Left lung (tissue), 10 donors: Measurements from ENCODE around the gene ABHD2. TPM values are rescaled to one million over a fixed set of nuclear protein-coding genes. Genes with fewer than 3 reads are reported as not detected.

Experiments
- ATAC-seq: fragments of 200-7000 bp; cut with Tn5 transposase; one replicate; pipeline ENCODE4 v1.9.1; 2020; ENCODE audit warnings: moderate library complexity
- DNase-seq, 4 donors: peaks; one replicate each; pipeline ENCODE4 v3.0.0-alpha.2; 2013 to 2020
- H3K27ac ChIP-seq, 2 donors: fragments of 200-600 bp; sonication (generic) in 1 of 2; one replicate each; pipeline versions ENCODE4 v1.5.0 to v1.8.0; 2020 to 2021
- H3K27me3 ChIP-seq, 2 donors: fragments of 200-600 bp; sonication (generic) in 1 of 2; one replicate each; pipeline versions ENCODE4 v1.5.0 to v1.8.0; 2020 to 2021
- H3K36me3 ChIP-seq, 2 donors: fragments of 200-600 bp; sonication (generic) in 1 of 2; one replicate each; pipeline versions ENCODE4 v1.5.0 to v1.8.0; 2020 to 2021
- H3K4me1 ChIP-seq, 2 donors: fragments of 200-600 bp; one replicate each; pipeline ENCODE4 v1.8.0; 2021
- H3K4me3 ChIP-seq, 2 donors: fragments of 200-600 bp; sonication (generic) in 1 of 2; one replicate each; pipeline versions ENCODE4 v1.5.0 to v1.8.0; 2020 to 2021; ENCODE audit warnings: mild to moderate bottlenecking in 1 of 2
- H3K9me3 ChIP-seq, 2 donors: fragments of 200-600 bp; sonication (generic) in 1 of 2; one replicate each; pipeline versions ENCODE4 v1.5.0 to v1.8.0; 2020 to 2021
- intact Hi-C, 2 donors: fragments of 100-400 bp; cut with DNase I; formaldehyde crosslinking; loops; one replicate each; pipeline versions ENCODE4 v1.11.2 to v1.14.2; 2022
- polyA plus RNA-seq, 6 donors: library from polyadenylated mRNA; unstranded; fragments of 120-200 nt; gene quantifications; one replicate each; pipeline ENCODE4 v1.2.1, GENCODE V29; 2013; ENCODE audit not compliant: insufficient read length in 6 of 6
- total RNA-seq, 2 donors: library from RNA; stranded (reverse); fragmentation: NEBNext Ultra II Directional; extraction: Animal tissue kit (Norgen Biotek cat#: 25700); gene quantifications; one replicate each; pipeline ENCODE4 v1.2.1, GENCODE V29; 2021
- TF ChIP-seq, protein P1 (sequence below), 2 donors: fragments of 200-600 bp; sonication (generic) in 1 of 2; IDR thresholded peaks; one replicate each; pipeline versions ENCODE4 v1.5.0 to v1.8.0; 2021; ENCODE audit warnings: antibody characterized with exemption in 2 of 2
- donor health status: DM: no; HTN: yes; CAD: no.
- donor health status: DM: no; HTN: no; CAD: no.

ABHD2 gene
- total and polyA plus RNA-seq, 8 donors = 35.4 to 231 (median 46.9) TPM

DNA sequence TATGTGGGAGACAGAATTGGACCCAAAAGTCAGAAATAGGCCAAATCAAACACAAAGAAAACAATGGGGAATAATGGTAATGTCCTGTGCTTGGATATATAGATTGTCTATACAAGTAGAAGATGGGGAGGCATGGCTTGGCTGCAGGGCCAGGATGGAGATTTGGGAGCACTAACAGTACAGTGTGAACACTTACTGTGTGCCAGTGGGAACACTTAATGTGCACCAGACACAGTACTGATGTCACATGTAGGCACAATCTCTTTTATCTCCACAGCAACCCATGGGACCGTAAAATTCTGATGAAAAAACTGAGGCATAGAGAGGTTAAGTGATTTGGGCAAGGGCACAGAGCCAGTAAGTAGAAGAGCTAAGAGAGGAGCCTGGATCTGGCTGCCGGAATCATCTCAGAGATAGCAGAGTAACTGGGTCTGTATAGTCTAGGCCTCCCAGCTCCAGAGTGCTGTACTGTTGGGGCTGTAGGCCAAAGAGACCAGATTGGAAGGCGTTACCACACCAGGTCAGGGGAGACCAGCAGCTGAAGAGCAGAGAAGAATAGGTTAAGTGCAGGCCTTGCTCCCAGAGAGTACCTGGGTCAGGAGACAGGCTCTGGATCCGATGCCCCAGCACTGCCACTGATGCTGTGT is 69.8 kb downstream of the ABHD2 start:
- no peak for ATAC-seq
- H3K27ac ChIP-seq = no peak overlapping the region
- no peaks in the 10 kb centered on the region for H3K9me3 ChIP-seq
- intact Hi-C loops = no loop called here
- H3K4me1 ChIP-seq = no peaks in the 10 kb centered on the region
- TF ChIP-seq, protein P1, sequence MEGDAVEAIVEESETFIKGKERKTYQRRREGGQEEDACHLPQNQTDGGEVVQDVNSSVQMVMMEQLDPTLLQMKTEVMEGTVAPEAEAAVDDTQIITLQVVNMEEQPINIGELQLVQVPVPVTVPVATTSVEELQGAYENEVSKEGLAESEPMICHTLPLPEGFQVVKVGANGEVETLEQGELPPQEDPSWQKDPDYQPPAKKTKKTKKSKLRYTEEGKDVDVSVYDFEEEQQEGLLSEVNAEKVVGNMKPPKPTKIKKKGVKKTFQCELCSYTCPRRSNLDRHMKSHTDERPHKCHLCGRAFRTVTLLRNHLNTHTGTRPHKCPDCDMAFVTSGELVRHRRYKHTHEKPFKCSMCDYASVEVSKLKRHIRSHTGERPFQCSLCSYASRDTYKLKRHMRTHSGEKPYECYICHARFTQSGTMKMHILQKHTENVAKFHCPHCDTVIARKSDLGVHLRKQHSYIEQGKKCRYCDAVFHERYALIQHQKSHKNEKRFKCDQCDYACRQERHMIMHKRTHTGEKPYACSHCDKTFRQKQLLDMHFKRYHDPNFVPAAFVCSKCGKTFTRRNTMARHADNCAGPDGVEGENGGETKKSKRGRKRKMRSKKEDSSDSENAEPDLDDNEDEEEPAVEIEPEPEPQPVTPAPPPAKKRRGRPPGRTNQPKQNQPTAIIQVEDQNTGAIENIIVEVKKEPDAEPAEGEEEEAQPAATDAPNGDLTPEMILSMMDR (IDR thresholded peaks at IDR 0.05) = no peak
- H3K4me3 ChIP-seq = no peak overlapping the region
- peaks cover 0 to 72% of the 10 kb centered on the region in 2 donors for H3K36me3 ChIP-seq
- no peaks in the 10 kb centered on the region for H3K27me3 ChIP-seq
- DNase-seq = no peak

DNA sequence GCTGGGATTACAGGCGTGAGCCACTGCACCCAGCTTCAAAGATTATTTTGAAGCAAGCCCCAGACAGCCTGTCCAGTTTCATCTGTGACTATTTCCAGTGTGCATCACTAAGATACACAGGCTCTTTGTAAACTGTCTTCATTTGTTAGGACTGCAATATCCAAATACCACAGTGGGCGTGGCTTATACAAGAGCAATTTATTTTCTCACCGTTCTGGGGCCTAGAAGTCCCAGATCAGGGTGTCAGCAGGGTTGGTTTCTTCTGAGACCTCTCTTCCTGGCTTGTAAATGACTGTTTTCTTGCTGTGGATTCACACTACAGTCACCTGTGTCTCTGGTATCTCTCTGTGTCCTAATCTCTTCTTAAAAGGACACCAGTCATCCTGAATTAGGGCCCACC is 73.4 kb downstream of the ABHD2 start:
- Histone ChIP-seq H3K27ac (no peak overlapping the region), H3K9me3 (no peaks in the 10 kb centered on the region), H3K4me3 (no peak overlapping the region), H3K4me1 (peaks cover 4 to 20% of the 10 kb centered on the region in 2 donors), H3K36me3 (peaks cover 0 to 46% of the 10 kb centered on the region in 2 donors), H3K27me3 (no peaks in the 10 kb centered on the region)
- DNase-seq = no peak
- TF ChIP-seq, protein P1 (IDR thresholded peaks at IDR 0.05) = no peak
- no peak for ATAC-seq
- intact Hi-C loops = no loop called here

DNA sequence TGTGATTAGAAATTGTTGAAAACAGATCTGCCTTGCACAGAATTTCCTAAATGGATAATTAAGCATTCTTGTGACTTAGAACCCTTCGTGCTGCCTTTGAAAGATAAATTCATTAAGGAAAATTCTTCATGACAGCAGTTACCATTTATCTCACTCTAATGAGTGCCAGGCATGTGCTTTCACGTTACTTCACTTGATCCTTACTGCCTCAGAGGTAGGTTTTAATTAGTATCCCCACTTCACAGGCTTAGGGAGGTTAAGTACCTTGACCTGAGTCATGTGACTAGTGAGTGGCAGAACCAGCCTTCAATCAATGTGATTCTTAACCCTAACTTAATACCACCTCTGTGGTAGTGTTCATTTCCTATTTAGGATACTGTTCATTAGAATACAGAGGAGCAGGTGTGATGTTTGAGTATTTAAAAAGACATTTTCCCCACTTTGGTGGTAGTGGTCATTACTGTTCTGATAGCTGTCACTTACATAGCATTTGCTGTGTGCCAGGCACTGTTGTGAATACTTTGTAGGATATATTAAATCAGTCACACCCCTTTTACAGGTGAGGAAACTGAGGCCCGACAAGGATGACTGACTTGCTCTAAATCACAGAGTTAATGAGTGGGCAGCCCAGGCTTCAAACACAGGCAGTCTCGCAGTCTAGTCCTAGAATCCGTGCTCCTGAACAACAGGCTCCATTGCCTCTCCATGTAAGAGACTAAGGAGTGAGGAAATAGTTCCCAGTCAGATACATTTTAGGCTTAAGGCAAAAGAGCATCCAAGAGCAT is 75.2 kb downstream of the ABHD2 start:
- H3K27me3 ChIP-seq = no peaks in the 10 kb centered on the region
- H3K4me3 ChIP-seq = no peak overlapping the region
- DNase-seq = no peak
- H3K36me3 ChIP-seq = peaks cover 0 to 29% of the 10 kb centered on the region in 2 donors
- intact Hi-C loops = no loop called here
- ATAC-seq = no peak
- peaks cover 8 to 38% of the 10 kb centered on the region in 2 donors for H3K4me1 ChIP-seq
- no peaks in the 10 kb centered on the region for H3K9me3 ChIP-seq
- TF ChIP-seq, protein P1 (IDR thresholded peaks at IDR 0.05) = no peak
- no peak overlapping the region for H3K27ac ChIP-seq

DNA sequence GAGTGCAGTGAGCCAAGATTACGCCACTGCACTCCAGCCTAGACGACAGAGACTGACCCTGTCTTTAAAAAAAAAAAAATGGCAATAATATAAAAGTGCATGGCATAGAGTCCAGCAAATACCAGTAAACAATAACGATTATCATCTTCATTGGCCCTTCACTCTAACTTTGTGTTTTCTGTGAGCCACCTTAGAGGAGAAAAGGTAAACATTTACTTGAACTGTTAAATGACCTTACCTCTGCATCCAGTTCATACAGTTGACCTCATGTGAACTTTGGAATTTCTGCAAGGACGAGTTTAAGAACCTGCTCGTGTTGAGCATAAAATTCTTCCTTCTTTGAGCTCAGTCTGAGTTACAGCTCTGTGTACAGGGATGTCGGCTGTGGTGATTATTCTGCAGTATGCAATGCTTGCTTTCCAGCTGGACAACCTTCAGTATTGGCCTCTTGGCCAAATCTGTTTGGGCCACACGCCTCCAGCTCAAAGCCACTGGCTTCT is 76.5 kb downstream of the ABHD2 start:
- no peak overlapping the region for H3K4me3 ChIP-seq
- H3K4me1 ChIP-seq = peaks cover 8 to 41% of the 10 kb centered on the region in 2 donors
- DNase-seq = no peak
- no peaks in the 10 kb centered on the region for H3K9me3 ChIP-seq
- H3K27me3 ChIP-seq = no peaks in the 10 kb centered on the region
- H3K27ac ChIP-seq = no peak overlapping the region
- intact Hi-C loops = no loop called here
- H3K36me3 ChIP-seq = peaks cover 0 to 19% of the 10 kb centered on the region in 2 donors
- peak; percentile 48 for ATAC-seq
- TF ChIP-seq, protein P1 (IDR thresholded peaks at IDR 0.05) = no peak

DNA sequence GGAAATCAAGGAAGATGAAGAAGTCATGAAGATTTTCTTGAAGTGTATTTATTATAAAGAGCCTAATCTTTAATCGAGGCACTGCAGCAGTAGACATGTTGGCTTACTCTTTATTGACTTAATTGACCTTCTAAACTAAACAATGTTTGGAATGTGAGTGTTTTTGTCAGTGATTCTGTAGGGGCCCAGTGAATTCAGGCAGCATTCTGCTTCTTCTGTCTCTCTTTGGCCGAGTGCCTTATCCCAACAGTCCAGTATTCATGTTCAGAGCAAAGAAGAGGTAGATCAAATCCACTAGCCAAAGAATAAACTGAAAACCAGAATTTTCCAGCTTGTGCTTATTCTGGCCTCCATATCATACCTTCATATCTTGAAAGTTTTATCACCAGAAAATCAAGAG is 77.4 kb downstream of the ABHD2 start:
- Histone ChIP-seq H3K4me1 (peaks cover 8 to 41% of the 10 kb centered on the region in 2 donors), H3K27me3 (no peaks in the 10 kb centered on the region), H3K9me3 (no peaks in the 10 kb centered on the region), H3K4me3 (no peak overlapping the region), H3K36me3 (peaks cover 0 to 14% of the 10 kb centered on the region in 2 donors), H3K27ac (peak overlapping the region; percentile 28 to 73)
- intact Hi-C loops = no loop called here
- TF ChIP-seq, protein P1 (IDR thresholded peaks at IDR 0.05) = no peak
- no peak for DNase-seq
- ATAC-seq = no peak
